IMR-90 (cell line): Measurements from ENCODE around the gene BTN3A1. TPM values are rescaled to one million over a fixed set of nuclear protein-coding genes. Genes with fewer than 3 reads are reported as not detected.

Source experiments
- ATAC-seq: fragments of 200-7000 bp; cut with Tn5 transposase; 2 replicates; pipeline ENCODE4 v1.9.1; 2020; ENCODE audit warnings: low read depth, mild to moderate bottlenecking, moderate library complexity
- BruUV-seq: library from RNA; stranded (reverse); fragments of 400-500 nt; replicated peaks from 2 replicates; lab custom pipeline; 2021; lab: Mats Ljungman, UMichigan
- CTCF ChIA-PET: fragments of 300-600 bp; formaldehyde crosslinking; extraction: SDS; loops from one replicate; lab custom pipeline; 2021; ENCODE audit warnings: antibody characterized with exemption; lab: Yijun Ruan, JAX
- POLR2A ChIA-PET: fragments of 300-600 bp; sonication (Branson Sonifier 250); formaldehyde crosslinking; loops from one replicate; lab custom pipeline; 2022; ENCODE audit warnings: antibody characterized with exemption; ENCODE audit not compliant: unreplicated experiment; lab: Charles Lee
- DNase-seq: peaks from one replicate; pipeline ENCODE4 v3.0.0; 2013
- H2AFZ ChIP-seq: replicated peaks from 2 replicates; pipeline ENCODE3; 2013; ENCODE audit warnings: low read length, mild to moderate bottlenecking; ENCODE audit not compliant: poor library complexity
- H2AK5ac ChIP-seq: 2 replicates; pipeline ENCODE4 v1.6.1; 2013; ENCODE audit warnings: low read depth, low read length, inconsistent platforms
- H2AK9ac ChIP-seq: replicated peaks from 2 replicates; pipeline ENCODE3; 2013; ENCODE audit warnings: mild to moderate bottlenecking, low read depth, low read length, moderate library complexity; ENCODE audit not compliant: poor library complexity
- H2BK120ac ChIP-seq: 2 replicates; pipeline ENCODE4 v1.6.1; 2013; ENCODE audit warnings: low read depth, low read length, inconsistent platforms
- H2BK15ac ChIP-seq: 3 replicates; pipeline ENCODE4 v1.6.1; 2013; ENCODE audit warnings: low read depth, low read length, inconsistent platforms
- H2BK20ac ChIP-seq: 2 replicates; pipeline ENCODE4 v1.6.1; 2013; ENCODE audit warnings: low read depth, mild to moderate bottlenecking, inconsistent platforms, low read length, moderate library complexity
- H2BK5ac ChIP-seq: 2 replicates; pipeline ENCODE4 v1.6.1; 2013; ENCODE audit warnings: mild to moderate bottlenecking, low read depth, low read length, inconsistent platforms; ENCODE audit not compliant: poor library complexity, severe bottlenecking
- H3K14ac ChIP-seq: replicated peaks from 2 replicates; pipeline ENCODE4 v1.6.1; 2013; ENCODE audit warnings: low read depth, low read length, inconsistent platforms
- H3K18ac ChIP-seq: 2 replicates; pipeline ENCODE4 v1.6.1; 2013; ENCODE audit warnings: low read depth, low read length, control low read depth
- H3K23ac ChIP-seq: 2 replicates; pipeline ENCODE4 v1.6.1; 2013; ENCODE audit warnings: low read depth, low read length, inconsistent platforms
- H3K27ac ChIP-seq: 2 replicates; pipeline ENCODE4 v1.5.1; 2013; ENCODE audit warnings: mild to moderate bottlenecking, control low read depth, low read length; ENCODE audit not compliant: insufficient read depth
- H3K27me3 ChIP-seq: 2 replicates; pipeline ENCODE4 v1.6.1; 2013; ENCODE audit warnings: low read length; ENCODE audit not compliant: control insufficient read depth, insufficient read depth
- H3K36me3 ChIP-seq: 2 replicates; pipeline ENCODE4 v1.6.1; 2013; ENCODE audit warnings: low read length, mixed read lengths; ENCODE audit not compliant: control insufficient read depth, insufficient read depth
- H3K4ac ChIP-seq: 2 replicates; pipeline ENCODE4 v1.6.1; 2013; ENCODE audit warnings: low read depth, low read length, inconsistent platforms
- H3K4me1 ChIP-seq: 2 replicates; pipeline ENCODE4 v1.6.1; 2013; ENCODE audit warnings: low read length, mixed read lengths; ENCODE audit not compliant: control insufficient read depth, insufficient read depth
- H3K4me2 ChIP-seq: 2 replicates; pipeline ENCODE4 v1.6.1; 2013; ENCODE audit warnings: low read depth, mild to moderate bottlenecking, control low read depth, low read length, moderate library complexity
- H3K4me3 ChIP-seq: 2 replicates; pipeline ENCODE4 v1.5.1; 2013; ENCODE audit warnings: low read depth, mild to moderate bottlenecking, control low read depth, low read length, moderate library complexity; ENCODE audit not compliant: insufficient read depth
- H3K56ac ChIP-seq: 2 replicates; pipeline ENCODE4 v1.6.1; 2013; ENCODE audit warnings: low read length, inconsistent platforms; ENCODE audit not compliant: insufficient read depth; ENCODE audit errors: extremely low read depth
- H3K79me1 ChIP-seq, 2 experiments: 2 replicates each; pipeline ENCODE4 v1.6.1; 2013; ENCODE audit warnings: low read length in 2 of 2, inconsistent platforms in 1 of 2, low read depth in 1 of 2
- H3K9ac ChIP-seq: 2 replicates; pipeline ENCODE4 v1.6.1; 2013; ENCODE audit warnings: low read depth, low read length, control low read depth
- H3K9me1 ChIP-seq: 2 replicates; pipeline ENCODE4 v1.6.1; 2013; ENCODE audit warnings: low read length, inconsistent platforms; ENCODE audit not compliant: insufficient read depth
- H3K9me3 ChIP-seq: 2 replicates; pipeline ENCODE4 v1.6.1; 2013; ENCODE audit warnings: low read length; ENCODE audit not compliant: control insufficient read depth, insufficient read depth
- H4K20me1 ChIP-seq: 2 replicates; pipeline ENCODE4 v1.6.1; 2013; ENCODE audit warnings: low read length, inconsistent platforms; ENCODE audit not compliant: insufficient read depth
- H4K5ac ChIP-seq: 2 replicates; pipeline ENCODE4 v1.6.1; 2013; ENCODE audit warnings: mild to moderate bottlenecking, low read depth, low read length, control low read depth
- H4K8ac ChIP-seq, 2 experiments: 2 replicates each; pipeline ENCODE4 v1.6.1; 2013; ENCODE audit warnings: low read depth in 2 of 2, low read length in 2 of 2, control low read depth in 1 of 2, inconsistent platforms in 1 of 2
- H4K91ac ChIP-seq: 2 replicates; pipeline ENCODE4 v1.6.1; 2013; ENCODE audit warnings: low read depth, low read length, inconsistent platforms; ENCODE audit not compliant: insufficient read depth
- CHD1 ChIP-seq: IDR thresholded peaks from 2 replicates; pipeline ENCODE4 v1.6.1; 2012; ENCODE audit warnings: low read depth, low read length, improper control_type of control experiment
- MAFK ChIP-seq: IDR thresholded peaks from 2 replicates; pipeline ENCODE4 v1.6.1; 2012; ENCODE audit warnings: low read depth, low read length, improper control_type of control experiment
- NFE2L2 ChIP-seq: fragments of 150-350 bp; IDR thresholded peaks from 2 replicates; pipeline ENCODE4 v1.6.1; 2016; ENCODE audit warnings: low read depth, mild to moderate bottlenecking, low read length
- RFX5 ChIP-seq: IDR thresholded peaks from 2 replicates; pipeline ENCODE4 v1.8.0; 2012; ENCODE audit warnings: low read depth, mild to moderate bottlenecking, low read length, moderate library complexity
- SMC3 ChIP-seq: fragments of 150-350 bp; IDR thresholded peaks from 2 replicates; pipeline ENCODE4 v1.6.1; 2016; ENCODE audit warnings: low read depth, mild to moderate bottlenecking, antibody characterized with exemption, low read length, moderate library complexity
- WGBS, 2 experiments: methylation state at CpG; one replicate each; pipeline versions ENCODE4 v1.1.5 to v1.1.7; 2013; ENCODE audit warnings: missing lambda C conversion rate in 2 of 2; ENCODE audit not compliant: insufficient read length in 1 of 2; ENCODE audit errors: extremely low coverage in 2 of 2; 5-methylcytosine and 5-hydroxymethylcytosine counted together
- dilution Hi-C: fragments of 300-500 bp; cut with HindIII; formaldehyde crosslinking; loops from one replicate; pipeline ENCODE4 v1.14.3; 2018; ENCODE audit warnings: low sequenced_read_pairs; ENCODE audit not compliant: unreplicated experiment
- in situ Hi-C: fragments of 300-500 bp; cut with MboI; formaldehyde crosslinking; loops from 3 replicates; pipeline ENCODE4 v1.14.3; 2019; ENCODE audit warnings: low sequenced_read_pairs, inconsistent platforms, mixed read lengths
- intact Hi-C: fragments of 100-400 bp; cut with micrococcal nuclease; formaldehyde crosslinking; loops from 2 replicates; pipeline ENCODE4 v1.10.0; 2022
- polyA plus RNA-seq, 3 experiments: library from polyadenylated mRNA; depleted of rRNA; stranded (reverse); fragments of >200 nt; gene quantifications; 2 replicates each; pipeline ENCODE4 v1.2.3, GENCODE V29; 2012; ENCODE audit warnings: low replicate concordance in 1 of 3
- total RNA-seq: library from RNA; depleted of rRNA; stranded (reverse); fragments of >200 nt; gene quantifications from 2 replicates; pipeline ENCODE4 v1.2.3, GENCODE V29; 2012
- TF ChIP-seq, protein P1 (sequence below): fragments of 150-350 bp; IDR thresholded peaks from 2 replicates; pipeline ENCODE4 v1.6.1; 2017; ENCODE audit warnings: mild to moderate bottlenecking, antibody characterized with exemption, low read length, low read depth
- TF ChIP-seq, protein P2 (sequence below): conservative IDR thresholded peaks from 2 replicates; pipeline ENCODE4 v1.5.1; 2012; ENCODE audit warnings: mild to moderate bottlenecking, low read depth, low read length, improper control_type of control experiment

The BTN3A1 gene
- total and polyA plus RNA-seq, 2 of the 4 experiments (the other 2 are of a cell fraction) = 14.4 to 16.5 TPM

- TF ChIP-seq CHD1 (no peak), SMC3 (no peak)
These were observed 38.0 kb upstream of the BTN3A1 start (continued) for GRCh38 chr6:26363882-26364701.

GRCh38 chr6:26365633-26365995 lies 36.5 kb upstream of the BTN3A1 start:
- in situ Hi-C loops = no loop called here

More at GRCh38 chr6:26365633-26365995, 36.5 kb upstream of the BTN3A1 start:
- Histone ChIP-seq H2AFZ (peak overlapping the region; percentile 89), H3K23ac (peak overlapping the region; percentile 20; the same call in 1 of the 2 replicates), H3K56ac (peak overlapping the region; percentile 86), H3K36me3 (no peaks in the 10 kb centered on the region), H4K91ac (peak overlapping the region; percentile 88; the same call in 1 of the 2 replicates), H3K4me2 (peak overlapping the region; percentile 77), H2BK20ac (peak overlapping the region; percentile 15; the same call in 1 of the 2 replicates), H3K27ac (peak overlapping the region; percentile 94), H3K4ac (peak overlapping the region; percentile 55), H3K4me1 (peaks cover 9% of the 10 kb centered on the region), H3K9ac (peak overlapping the region; percentile 76), H3K9me3 (no peaks in the 10 kb centered on the region), H2BK15ac (peak overlapping the region; percentile 52; the same call in 1 of the 3 replicates), H4K20me1 (no peaks in the 10 kb centered on the region), H2BK120ac (peak overlapping the region; percentile 82; the same call in 1 of the 2 replicates), H3K4me3 (peak overlapping the region; percentile 98), H4K8ac (peak overlapping the region; percentile 63 to 85; a peak in 3 of 4 replicates), H2AK9ac (no peak overlapping the region), H3K9me1 (peaks cover 4% of the 10 kb centered on the region; the same call in 1 of the 2 replicates), H3K18ac (no peak overlapping the region; the same call in 1 of the 2 replicates), H2BK5ac (peak overlapping the region; percentile 85), H3K27me3 (no peaks in the 10 kb centered on the region), H4K5ac (peak overlapping the region; percentile 29; the same call in 1 of the 2 replicates), H2AK5ac (no peak overlapping the region; the same call in 1 of the 2 replicates), H3K14ac (peak overlapping the region; percentile 55), H3K79me1 (peaks cover 0 to 8% of the 10 kb centered on the region in 2 experiments; a peak in 2 of 4 replicates)
- ATAC-seq (no peak), DNase-seq (no peak)
- BruUV-seq = no TSS peak
- intact Hi-C loops = no loop called here
- ChIA-PET CTCF (no interaction called here), POLR2A (no interaction called here)
- dilution Hi-C loops = no loop called here
- TF ChIP-seq, protein P1, sequence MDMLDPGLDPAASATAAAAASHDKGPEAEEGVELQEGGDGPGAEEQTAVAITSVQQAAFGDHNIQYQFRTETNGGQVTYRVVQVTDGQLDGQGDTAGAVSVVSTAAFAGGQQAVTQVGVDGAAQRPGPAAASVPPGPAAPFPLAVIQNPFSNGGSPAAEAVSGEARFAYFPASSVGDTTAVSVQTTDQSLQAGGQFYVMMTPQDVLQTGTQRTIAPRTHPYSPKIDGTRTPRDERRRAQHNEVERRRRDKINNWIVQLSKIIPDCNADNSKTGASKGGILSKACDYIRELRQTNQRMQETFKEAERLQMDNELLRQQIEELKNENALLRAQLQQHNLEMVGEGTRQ = no peak
- TF ChIP-seq, protein P2, sequence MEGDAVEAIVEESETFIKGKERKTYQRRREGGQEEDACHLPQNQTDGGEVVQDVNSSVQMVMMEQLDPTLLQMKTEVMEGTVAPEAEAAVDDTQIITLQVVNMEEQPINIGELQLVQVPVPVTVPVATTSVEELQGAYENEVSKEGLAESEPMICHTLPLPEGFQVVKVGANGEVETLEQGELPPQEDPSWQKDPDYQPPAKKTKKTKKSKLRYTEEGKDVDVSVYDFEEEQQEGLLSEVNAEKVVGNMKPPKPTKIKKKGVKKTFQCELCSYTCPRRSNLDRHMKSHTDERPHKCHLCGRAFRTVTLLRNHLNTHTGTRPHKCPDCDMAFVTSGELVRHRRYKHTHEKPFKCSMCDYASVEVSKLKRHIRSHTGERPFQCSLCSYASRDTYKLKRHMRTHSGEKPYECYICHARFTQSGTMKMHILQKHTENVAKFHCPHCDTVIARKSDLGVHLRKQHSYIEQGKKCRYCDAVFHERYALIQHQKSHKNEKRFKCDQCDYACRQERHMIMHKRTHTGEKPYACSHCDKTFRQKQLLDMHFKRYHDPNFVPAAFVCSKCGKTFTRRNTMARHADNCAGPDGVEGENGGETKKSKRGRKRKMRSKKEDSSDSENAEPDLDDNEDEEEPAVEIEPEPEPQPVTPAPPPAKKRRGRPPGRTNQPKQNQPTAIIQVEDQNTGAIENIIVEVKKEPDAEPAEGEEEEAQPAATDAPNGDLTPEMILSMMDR = no peak
- TF ChIP-seq RFX5 = no peak
- no peak for TF ChIP-seq MAFK
- TF ChIP-seq NFE2L2 = no peak
- no CpG with 5 or more reads among the region's 1 CpG for WGBS, 2 experiments
